GM19372 (cell line): Measurements from ENCODE around the gene GOLGA6B.
A peak's percentile ranks its signal among the peaks of the same experiment; 100 is the strongest.
"Not testable (repeated sequence)": the region's sequence is repeated elsewhere in the genome, so short reads cannot be mapped to it uniquely, and the experiment has no call there.

Experiments used
- ATAC-seq: cut with Tn5 transposase; IDR thresholded peaks from one replicate; pipeline ENCODE4 v1.9.1; 2021; ENCODE audit warnings: mild to moderate bottlenecking, low read depth, moderate library complexity; ENCODE audit not compliant: unreplicated experiment

Gene GOLGA6B

DNA sequence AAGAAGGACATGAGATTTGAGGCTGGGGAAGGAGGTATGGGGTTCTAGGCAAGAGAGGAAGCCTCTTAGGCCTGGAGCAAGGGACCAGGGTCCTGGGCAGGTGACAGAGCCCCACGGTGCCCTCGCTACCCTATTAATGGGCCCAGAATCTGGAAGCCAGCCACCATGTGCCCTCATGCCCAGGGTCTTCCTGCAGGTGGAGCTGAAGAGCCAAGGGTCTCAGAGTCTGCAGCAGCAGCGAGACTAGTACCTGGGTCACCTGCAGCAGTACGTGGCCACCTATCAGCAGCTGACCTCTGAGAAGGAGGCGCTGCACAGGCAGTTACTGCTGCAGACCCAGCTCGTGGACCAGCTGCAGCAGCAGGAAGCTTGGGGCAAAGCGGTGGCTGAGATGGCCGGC is 9.4 kb downstream of the GOLGA6B start:
- ATAC-seq, result not testable (repeated sequence)

GRCh38 chr15:72665706-72666105 is 11.2 kb downstream of the GOLGA6B start:
- ATAC-seq, result not testable (repeated sequence)

GRCh38 chr15:72669803-72670202 is 15.3 kb downstream of the GOLGA6B start:
- ATAC-seq, result not testable (repeated sequence)

DNA sequence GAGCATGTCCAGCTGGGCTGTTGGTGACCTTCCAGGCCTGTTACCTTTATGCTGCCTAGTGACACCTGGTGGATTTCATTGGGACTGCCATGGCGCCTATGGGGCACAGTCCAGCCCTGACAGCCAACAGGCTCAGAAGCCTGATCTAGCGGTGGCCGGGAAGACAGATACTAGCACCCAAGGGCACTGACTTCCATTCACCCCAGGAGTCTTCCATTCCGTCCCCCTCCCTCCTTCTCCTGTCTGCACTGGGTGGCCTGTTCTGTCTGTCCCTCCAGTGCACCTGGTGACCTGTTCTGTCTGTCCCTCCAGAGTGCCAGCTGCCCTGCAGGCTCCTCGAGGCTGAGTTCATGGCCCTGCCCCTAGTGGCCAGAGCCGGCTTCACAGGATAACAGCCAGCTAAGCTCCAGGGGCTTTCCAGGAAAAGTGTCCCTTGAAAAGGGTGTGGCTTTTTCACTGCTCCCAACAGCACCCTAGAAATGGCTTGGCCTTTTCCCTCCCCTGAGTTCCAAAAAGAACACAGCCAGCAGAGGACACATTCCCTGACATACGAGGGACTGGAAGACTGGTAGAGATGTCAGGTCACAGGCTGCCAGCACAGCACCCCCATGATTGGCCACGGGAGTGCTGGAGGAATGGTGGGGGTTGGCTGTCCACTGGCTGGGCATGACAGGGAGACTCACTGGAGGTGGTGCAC is 16.3 kb downstream of the GOLGA6B start:
- ATAC-seq, result peak; percentile 93

DNA sequence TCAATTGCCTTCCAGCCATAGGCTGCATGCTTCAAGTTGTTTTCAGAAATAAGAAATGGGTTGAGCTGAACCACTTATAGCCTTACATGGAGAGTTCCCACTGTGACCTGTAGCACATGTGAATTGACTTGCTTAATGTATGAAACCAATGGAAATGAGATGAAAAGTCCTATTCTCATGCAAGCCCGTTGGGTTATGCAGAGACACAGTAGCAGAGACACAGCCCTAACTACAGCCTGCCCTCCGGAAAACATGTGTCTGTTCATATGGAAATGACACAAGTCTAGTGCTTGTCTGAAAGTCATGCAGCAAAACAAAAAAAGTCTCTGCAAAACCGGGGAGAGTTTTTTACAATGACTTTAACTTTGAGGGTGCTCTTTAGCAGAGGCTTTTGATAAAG is 17.0 kb downstream of the GOLGA6B start:
- no peak for ATAC-seq

- no peak for ATAC-seq
Measured at GRCh38 chr15:72676838-72677237, 22.3 kb downstream of the GOLGA6B start.

- no peak for ATAC-seq
Measured at GRCh38 chr15:72680931-72681330, 26.4 kb downstream of the GOLGA6B start.

DNA sequence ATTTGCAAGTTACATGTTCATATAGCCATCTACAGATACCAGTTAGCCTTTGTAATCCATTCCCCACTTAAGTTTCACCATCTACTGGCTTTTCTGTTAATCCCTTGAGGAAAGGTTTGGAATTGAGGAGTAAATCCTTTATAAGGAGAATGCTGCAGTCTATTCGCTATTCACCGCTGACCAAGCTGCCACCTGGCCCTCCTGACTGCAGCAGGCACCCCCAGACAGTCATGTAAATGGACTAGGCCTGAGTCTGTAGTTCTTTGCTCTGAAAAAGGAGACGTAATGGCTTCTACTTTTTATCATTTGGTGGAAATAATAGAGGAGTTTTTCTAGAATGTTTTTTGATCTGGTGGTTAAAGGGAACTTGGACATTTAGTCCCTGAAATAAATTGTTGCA is 28.3 kb downstream of the GOLGA6B start:
- ATAC-seq, result no peak

GRCh38 chr15:72685301-72685924 is 30.9 kb downstream of the GOLGA6B start:
- ATAC-seq, result no peak

DNA sequence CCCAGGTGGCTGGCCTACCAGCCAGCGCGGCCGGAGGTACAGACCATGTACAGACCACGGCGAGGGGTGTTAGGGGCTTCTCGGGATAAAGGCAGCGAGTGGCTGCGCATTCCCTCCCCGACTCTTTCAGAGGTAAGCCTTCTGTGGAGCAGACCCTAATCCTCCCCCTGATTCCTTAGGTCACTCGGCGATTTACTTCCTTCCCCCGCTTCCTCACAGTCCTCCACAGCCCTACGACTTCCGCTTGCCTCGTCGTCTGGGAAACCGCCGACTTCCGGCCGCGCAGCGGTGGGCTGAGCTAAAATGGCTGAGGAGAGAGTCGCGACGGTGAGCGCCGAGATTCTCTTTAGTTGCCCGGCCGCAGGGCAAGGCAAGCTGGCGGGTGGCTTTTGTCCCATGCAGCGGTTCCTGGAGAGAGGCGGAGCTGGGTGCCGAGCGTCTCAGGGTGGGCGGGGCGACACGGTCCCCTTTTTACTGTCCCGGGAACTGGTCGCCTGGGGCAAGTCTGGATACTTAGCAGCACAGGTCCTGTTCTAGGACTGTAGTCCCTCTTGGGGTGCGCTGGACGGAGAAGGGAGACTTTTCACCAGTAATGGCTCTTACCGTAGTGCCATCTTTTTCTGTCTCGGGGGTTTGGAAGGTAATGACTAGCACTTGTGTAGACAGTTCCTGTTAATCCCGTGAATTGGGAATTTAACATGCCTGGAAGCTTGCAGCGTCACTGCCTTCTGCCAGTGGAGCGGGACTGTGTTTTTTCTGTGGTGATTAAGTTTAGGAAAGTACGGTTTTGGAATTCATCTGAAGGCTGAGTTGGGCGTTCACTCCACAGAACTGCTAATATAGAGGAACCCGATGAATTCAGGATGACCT is 31.7 kb downstream of the GOLGA6B start, which contains the start of the genes BBS4 and HIGD2B:
Gene BBS4 (plus strand): TSS at position 283 of the 870 bp plus-strand sequence. CDS start 21 bp downstream, at position 304.
Gene HIGD2B (minus strand): TSS at position 258 of the 870 bp plus-strand sequence. CDS start 9,808 bp downstream, outside the sequence.
- peak; percentile 97 for ATAC-seq

DNA sequence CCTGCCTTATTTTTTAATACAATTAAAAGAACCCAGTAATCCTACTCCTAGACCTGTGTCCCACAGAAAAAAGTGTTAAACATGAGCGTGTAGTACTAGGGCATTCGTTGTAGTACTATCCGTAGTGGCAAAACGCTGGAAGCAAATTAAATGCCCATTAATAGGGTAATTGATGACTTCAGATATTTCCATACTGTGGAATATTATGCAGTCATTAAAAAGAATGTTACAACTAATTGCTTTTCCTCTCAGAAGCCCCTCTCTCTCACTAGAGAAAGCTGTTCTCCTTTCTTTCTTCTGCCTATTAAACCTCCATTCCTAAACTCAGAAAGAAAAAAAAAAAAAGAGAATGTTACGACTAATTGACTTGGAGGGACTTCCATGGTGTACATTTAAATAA is 34.2 kb downstream of the GOLGA6B start:
- ATAC-seq, result no peak

GRCh38 chr15:72690938-72691337 is 36.4 kb downstream of the GOLGA6B start:
- no peak for ATAC-seq

DNA sequence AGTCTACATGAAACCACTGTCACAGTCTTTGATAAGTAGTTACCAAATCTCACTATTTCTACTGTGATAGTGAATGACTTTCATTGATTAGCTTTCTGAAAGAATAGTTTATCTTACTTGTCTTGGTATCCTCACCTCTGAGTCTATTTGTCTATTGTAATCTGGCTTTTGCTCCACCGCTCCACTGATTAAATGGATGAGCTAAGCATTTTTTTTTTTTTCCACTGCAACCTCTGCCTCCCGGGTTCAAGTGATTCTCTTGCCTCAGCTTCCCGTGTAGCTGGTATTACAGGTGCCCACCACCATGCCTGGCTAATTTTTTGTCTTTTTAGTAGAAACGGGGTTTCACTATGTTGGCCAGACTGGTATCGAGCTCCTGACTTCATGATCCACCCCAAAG is 44.4 kb downstream of the GOLGA6B start:
- ATAC-seq, result no peak

DNA sequence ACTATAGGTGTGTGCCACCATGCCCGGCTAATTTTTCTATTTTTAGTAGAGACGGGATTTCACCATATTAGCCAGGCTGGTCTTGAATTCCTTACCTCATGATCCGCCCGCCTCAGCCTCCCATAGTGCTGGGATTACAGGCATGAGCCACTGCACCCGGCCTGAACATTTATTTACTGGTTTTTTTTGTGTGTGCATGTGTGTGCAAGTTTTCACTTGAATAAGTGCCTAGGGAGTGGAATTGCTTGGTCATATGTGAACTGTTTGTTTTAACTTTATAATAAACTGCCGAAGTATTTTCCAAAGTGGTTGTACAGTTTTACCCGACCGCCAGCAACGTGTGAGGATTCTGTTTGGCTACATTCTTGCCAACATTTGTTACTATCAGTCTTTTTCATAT is 45.6 kb downstream of the GOLGA6B start:
- ATAC-seq, result no peak

DNA sequence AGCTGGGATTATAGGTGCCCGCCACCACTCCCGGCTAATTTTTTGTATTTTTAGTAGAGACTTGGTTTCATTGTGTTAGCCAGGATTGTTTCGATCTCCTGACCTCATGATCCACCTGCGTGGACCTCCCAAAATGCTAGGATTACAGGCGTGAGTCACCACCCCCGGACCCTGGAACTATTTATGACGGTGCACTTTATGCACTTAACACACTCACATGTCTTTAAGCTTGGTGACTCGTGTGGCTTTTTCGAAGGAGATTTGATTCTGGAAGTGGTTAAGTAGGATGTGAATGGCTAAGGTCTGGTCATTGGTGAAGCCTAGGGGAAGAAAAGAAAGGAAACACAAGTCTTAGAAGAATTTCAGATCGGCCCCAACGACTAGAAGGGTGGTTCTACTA is 51.8 kb downstream of the GOLGA6B start:
- ATAC-seq, result no peak

DNA sequence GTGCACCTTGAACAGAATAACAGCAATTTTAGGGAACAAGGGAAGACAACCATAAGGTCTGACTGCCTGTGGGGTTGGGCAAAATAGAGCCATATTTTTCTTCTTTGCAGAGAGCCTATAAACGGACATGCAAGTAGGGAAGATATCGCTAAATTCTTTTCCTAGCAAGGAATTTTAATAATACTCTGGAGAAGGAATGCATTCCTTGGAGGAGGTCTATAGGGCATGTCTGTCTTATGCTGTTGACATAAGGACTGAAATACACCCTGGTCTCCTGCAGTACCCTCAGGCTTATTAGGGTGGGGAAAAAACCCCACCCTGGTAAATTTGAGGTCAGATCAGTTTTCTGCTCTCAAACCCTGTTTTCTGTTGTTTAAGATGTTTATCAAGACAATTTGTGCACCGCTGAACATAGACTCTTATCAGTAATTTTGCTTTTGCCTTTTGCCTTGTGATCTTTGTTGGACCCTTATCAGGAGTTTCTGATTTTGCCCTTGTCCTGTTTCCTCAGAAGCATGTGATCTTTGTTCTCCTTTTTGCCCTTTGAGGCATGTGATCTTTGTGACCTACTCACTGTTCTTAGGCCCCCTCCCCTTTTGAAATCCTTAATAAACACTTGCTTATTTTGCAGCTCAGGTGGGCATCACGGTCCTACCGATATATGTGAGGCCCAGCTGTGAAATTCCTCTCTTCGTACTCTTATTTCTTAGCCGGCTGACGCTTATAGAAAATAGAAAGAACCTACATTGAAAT is 54.2 kb downstream of the GOLGA6B start:
- ATAC-seq, result not testable (repeated sequence)
